HTR-8/SVneo (cell line): ENCODE data around the gene SMARCB1.
A peak's percentile ranks its signal among the peaks of the same experiment; 100 is the strongest.
"Not testable (repeated sequence)": the region's sequence is repeated elsewhere in the genome, so short reads cannot be mapped to it uniquely, and the experiment has no call there.

ENCODE experiments used
- DNase-seq: peaks from one replicate; pipeline ENCODE4 v3.0.0; 2011; ENCODE audit warnings: low spot score, mixed read lengths; ENCODE audit not compliant: insufficient read length
- FAIRE-seq: peaks from 2 replicates; lab custom pipeline; 2011; peaks lifted over from hg19 to GRCh38; lab: Jason Lieb, UNC

The SMARCB1 gene

DNA sequence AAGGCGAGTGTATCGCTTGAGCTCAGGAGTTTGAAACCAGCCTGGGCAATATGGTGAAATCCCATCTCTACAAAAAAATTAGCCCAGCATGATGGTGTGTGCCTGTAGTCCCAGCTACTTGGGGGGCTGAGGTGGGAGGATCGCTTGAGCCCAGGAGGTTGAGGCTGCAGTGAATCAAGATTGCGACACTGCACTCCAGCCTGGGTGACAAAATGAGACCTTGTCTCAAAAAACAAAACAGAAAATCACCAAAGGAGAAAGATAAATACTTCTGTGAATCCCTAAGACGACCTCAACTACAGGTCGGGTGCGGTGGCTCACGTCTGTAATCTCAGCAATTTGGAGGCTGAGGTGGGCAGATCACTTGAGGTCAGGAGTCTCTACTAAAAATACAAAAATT, 73.4 kb downstream of the SMARCB1 start:
- not testable (repeated sequence) for DNase-seq, FAIRE-seq

GRCh38 chr22:23862103-23862502, 75.3 kb downstream of the SMARCB1 start:
- DNase-seq, result peak; percentile 61
- FAIRE-seq, result no peak

GRCh38 chr22:23864499-23865154, 77.9 kb downstream of the SMARCB1 start:
- FAIRE-seq, DNase-seq: not testable (repeated sequence)

GRCh38 chr22:23868580-23868979, 81.8 kb downstream of the SMARCB1 start:
- FAIRE-seq, result no peak
- DNase-seq, result no peak

DNA sequence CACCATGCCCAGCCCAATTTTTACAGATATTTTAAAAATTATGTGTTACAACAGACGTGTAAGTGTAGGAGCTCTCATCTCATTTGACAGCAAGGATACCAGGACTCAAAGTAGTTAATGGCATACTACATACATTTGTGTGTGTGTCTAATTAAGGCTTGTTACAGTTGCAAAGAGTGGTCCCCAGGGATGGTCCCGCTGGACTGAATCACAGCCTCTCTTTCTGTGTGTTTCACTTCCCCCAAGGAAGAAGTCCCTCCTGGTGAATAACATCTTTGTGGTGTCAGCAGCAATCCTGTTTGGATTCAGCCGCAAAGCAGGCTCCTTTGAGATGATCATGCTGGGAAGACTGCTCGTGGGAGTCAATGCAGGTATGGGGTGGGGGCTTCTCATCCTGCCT, 88.1 kb downstream of the SMARCB1 start:
- FAIRE-seq, result no peak

DNA sequence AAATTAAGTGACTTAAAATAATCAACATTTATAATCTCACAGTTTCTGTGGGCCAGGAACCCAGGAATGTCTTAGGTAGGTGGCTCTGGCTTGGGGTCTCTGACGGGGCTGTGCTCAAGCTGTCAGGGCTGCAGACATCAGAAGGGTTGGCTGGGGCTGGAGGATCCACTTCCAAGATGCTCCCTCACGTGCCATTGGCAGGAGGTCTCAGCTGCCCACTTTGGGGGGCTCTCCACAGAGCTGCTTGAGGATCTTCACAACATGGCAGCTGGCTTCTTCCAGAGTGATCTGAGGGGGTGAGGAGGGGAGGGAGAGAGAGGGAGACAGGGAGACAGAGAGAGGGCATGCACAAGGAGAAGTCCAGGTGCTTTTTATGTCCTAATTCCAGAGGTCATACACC, 89.0 kb downstream of the SMARCB1 start:
- DNase-seq, result no peak
- FAIRE-seq, result no peak

More for the DNA sequence above, 88.1 kb downstream of the SMARCB1 start:
- DNase-seq, result no peak

DNA sequence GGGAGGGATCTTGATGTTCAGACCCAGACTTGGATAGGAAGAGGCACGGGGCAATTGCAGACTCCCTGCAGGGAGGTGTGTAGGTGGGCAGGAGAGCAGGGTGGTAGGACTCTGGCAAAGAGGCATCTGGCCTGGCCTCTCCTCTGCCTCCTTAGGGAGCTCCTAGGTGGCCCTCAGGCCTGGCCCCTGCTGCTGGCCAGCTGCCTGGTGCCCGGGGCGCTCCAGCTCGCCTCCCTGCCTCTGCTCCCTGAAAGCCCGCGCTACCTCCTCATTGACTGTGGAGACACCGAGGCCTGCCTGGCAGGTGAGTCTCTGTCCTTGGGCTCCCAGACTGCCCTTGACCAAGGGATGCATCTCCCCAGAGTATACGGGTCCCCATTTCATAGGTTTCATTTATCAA, 90.8 kb downstream of the SMARCB1 start:
- no peak for DNase-seq

GRCh38 chr22:23878219-23878618, 91.5 kb downstream of the SMARCB1 start:
- FAIRE-seq (no peak), DNase-seq (no peak)

More for the DNA sequence above, 90.8 kb downstream of the SMARCB1 start:
- no peak for FAIRE-seq

DNA sequence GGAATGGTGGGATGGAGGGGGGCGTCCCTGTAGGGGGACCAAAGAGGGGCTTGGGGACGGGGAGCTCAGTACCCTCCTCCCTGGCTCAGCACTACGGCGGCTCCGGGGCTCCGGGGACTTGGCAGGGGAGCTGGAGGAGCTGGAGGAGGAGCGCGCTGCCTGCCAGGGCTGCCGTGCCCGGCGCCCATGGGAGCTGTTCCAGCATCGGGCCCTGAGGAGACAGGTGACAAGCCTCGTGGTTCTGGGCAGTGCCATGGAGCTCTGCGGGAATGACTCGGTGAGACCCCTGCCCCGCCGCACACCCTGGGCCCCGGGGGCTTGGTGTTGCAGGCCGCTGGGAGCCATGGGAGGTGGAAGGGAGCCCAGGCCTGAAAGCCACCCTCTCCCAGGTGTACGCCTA, 95.6 kb downstream of the SMARCB1 start:
- DNase-seq (no peak), FAIRE-seq (no peak)

DNA sequence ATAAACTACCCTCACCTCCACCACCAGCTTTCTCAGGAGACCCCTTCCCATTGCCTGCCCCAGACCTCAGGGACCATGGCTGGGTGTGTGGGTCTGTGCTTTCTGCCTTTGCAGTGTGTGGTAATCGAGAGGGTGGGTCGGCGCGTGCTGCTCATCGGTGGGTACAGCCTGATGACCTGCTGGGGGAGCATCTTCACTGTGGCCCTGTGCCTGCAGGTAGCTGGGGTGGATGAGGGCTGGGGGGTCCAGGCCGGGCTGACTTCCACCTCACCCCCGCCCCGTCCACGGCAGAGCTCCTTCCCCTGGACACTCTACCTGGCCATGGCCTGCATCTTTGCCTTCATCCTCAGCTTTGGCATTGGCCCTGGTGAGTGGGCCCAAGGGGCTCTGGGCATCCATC, 96.9 kb downstream of the SMARCB1 start:
- no peak for DNase-seq
- no peak for FAIRE-seq

DNA sequence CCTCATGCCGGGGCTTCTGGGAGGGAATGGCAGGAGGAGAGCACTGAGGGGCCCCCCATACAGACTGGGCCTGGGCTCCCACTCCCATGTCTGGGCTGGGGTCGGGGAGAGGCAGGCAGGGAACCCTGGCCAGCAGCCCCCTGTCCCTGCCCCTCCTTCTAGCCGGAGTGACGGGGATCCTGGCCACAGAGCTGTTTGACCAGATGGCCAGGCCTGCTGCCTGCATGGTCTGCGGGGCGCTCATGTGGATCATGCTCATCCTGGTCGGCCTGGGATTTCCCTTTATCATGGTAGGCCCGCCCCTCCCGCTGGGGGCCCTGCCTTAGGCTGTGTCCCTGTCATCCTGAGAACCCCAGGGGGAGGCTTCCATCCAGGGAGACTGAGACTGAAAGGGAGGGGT, 97.4 kb downstream of the SMARCB1 start:
- FAIRE-seq (no peak), DNase-seq (no peak)
